HepG2 (cell line): ENCODE data around the gene ACOX3. TPM values are rescaled to one million over a fixed set of nuclear protein-coding genes. Genes with fewer than 3 reads are reported as not detected.

ENCODE experiments used
- AGO2 ChIP-seq: fragments of 200-400 bp; formaldehyde crosslinking; optimal IDR thresholded peaks from 2 replicates; pipeline ENCODE3; 2017; ENCODE audit warnings: mild to moderate bottlenecking, low read depth, low read length, moderate library complexity
- BORCS8-MEF2B ChIP-seq: sonication (generic); formaldehyde crosslinking; IDR thresholded peaks from 2 replicates; pipeline ENCODE4 v1.8.0; 2022; ENCODE audit warnings: mild to moderate bottlenecking, missing genetic modification reagents
- CAMTA2 ChIP-seq: sonication (generic); formaldehyde crosslinking; IDR thresholded peaks from 2 replicates; pipeline ENCODE4 v1.4.0; 2020; ENCODE audit warnings: mild to moderate bottlenecking, missing genetic modification reagents, borderline replicate concordance
- CERS6 ChIP-seq: sonication (generic); formaldehyde crosslinking; IDR thresholded peaks from 2 replicates; pipeline ENCODE4 v1.5.0; 2020; ENCODE audit warnings: missing genetic modification reagents
- EP300 ChIP-seq, 3 experiments: sonication (generic) in 1 of 3; formaldehyde crosslinking in 1 of 3; IDR thresholded peaks; 2 replicates each; pipeline versions ENCODE4 v1.5.1 to v1.6.1; 2011 to 2020; ENCODE audit warnings: low read depth in 2 of 3, low read length in 2 of 3, borderline replicate concordance in 1 of 3, improper control_type of control experiment in 1 of 3, mild to moderate bottlenecking in 1 of 3, missing genetic modification reagents in 1 of 3, moderate library complexity in 1 of 3
- KLF12 ChIP-seq: sonication (generic); formaldehyde crosslinking; IDR thresholded peaks from 2 replicates; pipeline ENCODE4 v1.4.0; 2020; ENCODE audit warnings: missing genetic modification reagents, borderline replicate concordance
- NONO ChIP-seq, 2 experiments: fragments of 450-650 bp in 1 of 2; sonication (generic) in 1 of 2; formaldehyde crosslinking in 1 of 2; IDR thresholded peaks in 1 of 2; conservative IDR thresholded peaks in 1 of 2; 2 replicates each; pipeline versions ENCODE4 v1.6.1 to v1.8.0; 2017 to 2022; ENCODE audit warnings: mild to moderate bottlenecking in 1 of 2, missing genetic modification reagents in 1 of 2, moderate library complexity in 1 of 2
- PAXIP1 ChIP-seq: sonication (generic); formaldehyde crosslinking; conservative IDR thresholded peaks from 2 replicates; pipeline ENCODE4 v1.4.0; 2020; ENCODE audit warnings: mild to moderate bottlenecking, missing genetic modification reagents, moderate library complexity
- REL ChIP-seq: sonication (generic); formaldehyde crosslinking; conservative IDR thresholded peaks from 2 replicates; pipeline ENCODE4 v1.8.0; 2022; ENCODE audit warnings: mild to moderate bottlenecking, missing genetic modification reagents, moderate library complexity
- SMC3 ChIP-seq: IDR thresholded peaks from 2 replicates; pipeline ENCODE4 v1.6.1; 2011; ENCODE audit warnings: low read length, improper control_type of control experiment
- TBP ChIP-seq: sonication (generic); formaldehyde crosslinking; IDR thresholded peaks from 2 replicates; pipeline ENCODE4 v1.5.0; 2020; ENCODE audit warnings: missing genetic modification reagents
- TRIM24 ChIP-seq: sonication (generic); formaldehyde crosslinking; IDR thresholded peaks from 2 replicates; pipeline ENCODE4 v1.8.0; 2022; ENCODE audit warnings: mild to moderate bottlenecking, missing genetic modification reagents
- ZBTB7B ChIP-seq: sonication (generic); formaldehyde crosslinking; IDR thresholded peaks from 2 replicates; pipeline ENCODE4 v1.4.0; 2020; ENCODE audit warnings: missing genetic modification reagents
- ZBTB8A ChIP-seq: sonication (generic); formaldehyde crosslinking; IDR thresholded peaks from 2 replicates; pipeline ENCODE4 v1.4.0; 2020; ENCODE audit warnings: mild to moderate bottlenecking, low read depth, missing genetic modification reagents, borderline replicate concordance
- ZEB1 ChIP-seq: IDR thresholded peaks from 2 replicates; pipeline ENCODE4 v1.6.1; 2012; ENCODE audit warnings: mild to moderate bottlenecking, low read depth, inconsistent platforms; ENCODE audit not compliant: insufficient replicate concordance
- ZMAT3 ChIP-seq: sonication (generic); formaldehyde crosslinking; conservative IDR thresholded peaks from 2 replicates; pipeline ENCODE4 v1.7.0; 2021; ENCODE audit warnings: missing genetic modification reagents
- ZNF160 ChIP-seq: sonication (generic); formaldehyde crosslinking; IDR thresholded peaks from 2 replicates; pipeline ENCODE4 v1.8.0; 2022; ENCODE audit warnings: mild to moderate bottlenecking, inconsistent platforms, missing genetic modification reagents
- ZNF230 ChIP-seq: sonication (generic); formaldehyde crosslinking; IDR thresholded peaks from 2 replicates; pipeline ENCODE4 v1.4.0; 2020; ENCODE audit warnings: mild to moderate bottlenecking, missing genetic modification reagents
- ZNF382 ChIP-seq: sonication (generic); formaldehyde crosslinking; IDR thresholded peaks from 2 replicates; pipeline ENCODE4 v1.5.0; 2020; ENCODE audit warnings: missing genetic modification reagents, mild to moderate bottlenecking, borderline replicate concordance
- ZNF503 ChIP-seq: sonication (generic); formaldehyde crosslinking; IDR thresholded peaks from 2 replicates; pipeline ENCODE4 v1.4.0; 2020; ENCODE audit warnings: missing genetic modification reagents
- ZNF550 ChIP-seq: sonication (generic); formaldehyde crosslinking; IDR thresholded peaks from 2 replicates; pipeline ENCODE4 v1.4.0; 2020; ENCODE audit warnings: mild to moderate bottlenecking, missing genetic modification reagents, borderline replicate concordance
- ZSCAN25 ChIP-seq: sonication (generic); formaldehyde crosslinking; IDR thresholded peaks from 2 replicates; pipeline ENCODE4 v1.8.0; 2022; ENCODE audit warnings: mild to moderate bottlenecking, missing genetic modification reagents
- polyA plus RNA-seq, 8 experiments: library from polyadenylated mRNA; depleted of rRNA in 3 of 8; stranded (reverse) in 7 of 8; unstranded in 1 of 8; fragments of >200 nt; fragmentation: Illumina TruSeq in 4 of 8; extraction: Trizol in 4 of 8; gene quantifications; 2 replicates each; pipeline versions ENCODE4 v1.2.1 to v1.2.3, GENCODE V29; 2011 to 2016; ENCODE audit warnings: low read depth in 4 of 8, missing spikeins in 1 of 8, mixed read lengths in 1 of 8; ENCODE audit not compliant: insufficient read depth in 1 of 8
- total RNA-seq, 5 experiments: library from RNA; depleted of rRNA; stranded (reverse); fragments of >200 nt; fragmentation: Illumina TruSeq; extraction: Trizol; gene quantifications; 2 replicates each; pipeline ENCODE4 v1.2.3, GENCODE V29; 2016; ENCODE audit warnings: low read depth in 1 of 5

The ACOX3 gene
- total and polyA plus RNA-seq, 2 of the 13 experiments (the other 11 are each of a cell fraction or from before 2014, with no cell fraction given) = 4.2 to 17.8 TPM

- TF ChIP-seq ZNF503 (CRISPR knock-in tag) = no peak
- 0 out of 2 replicates have a peak, but pooled peaks have one; percentile 80 for TF ChIP-seq ZNF230 (CRISPR knock-in tag)
- 0 out of 2 replicates have a peak, but pooled peaks have one; percentile 38 for TF ChIP-seq PAXIP1 (CRISPR knock-in tag)
- TF ChIP-seq TRIM24 = no peak
- TF ChIP-seq ZNF550 (CRISPR knock-in tag) = no peak
- TF ChIP-seq CAMTA2 (CRISPR knock-in tag) = no peak; the same call in 1 of the 2 replicates
- no peak for TF ChIP-seq ZEB1
- 0 out of 2 replicates have a peak, but pooled peaks have one; percentile 23 for TF ChIP-seq ZNF160 (CRISPR knock-in tag)
- no peak for TF ChIP-seq ZSCAN25 (CRISPR knock-in tag)
- TF ChIP-seq BORCS8-MEF2B (CRISPR knock-in tag) = no peak
- no peak for TF ChIP-seq NONO (IDR thresholded peaks at IDR 0.05)
- peak; percentile 82 for TF ChIP-seq NONO (CRISPR knock-in tag; conservative IDR thresholded peaks at IDR 0.05)
- no peak for TF ChIP-seq SMC3
- 0 out of 4 replicates have a peak, but pooled peaks of 1 of the 2 experiments have one; percentile 22 for TF ChIP-seq EP300 (IDR thresholded peaks at IDR 0.05; ENCODE audit: low read depth in 2 of 2, low read length in 2 of 2)
- no peak for TF ChIP-seq EP300 (CRISPR knock-in tag; IDR thresholded peaks at IDR 0.05; ENCODE audit: borderline replicate concordance)
- no peak for TF ChIP-seq TBP
- TF ChIP-seq AGO2 = peak; percentile 49
- TF ChIP-seq KLF12 (CRISPR knock-in tag) = no peak
- TF ChIP-seq CERS6 (CRISPR knock-in tag) = no peak
- no peak for TF ChIP-seq ZBTB7B (CRISPR knock-in tag)
- peak; percentile 35; the same call in 1 of the 2 replicates for TF ChIP-seq ZMAT3 (CRISPR knock-in tag)
- no peak for TF ChIP-seq ZBTB8A (CRISPR knock-in tag)
- TF ChIP-seq ZNF382 = no peak
- TF ChIP-seq REL (CRISPR knock-in tag) = no peak; the same call in 1 of the 2 replicates
These were observed at the start of gene ACOX3, which contains the start of gene TRMT44 (continued) for GRCh38 chr4:8440492-8441311.
